ENCODE results near the gene TAX1BP3.

DNA sequence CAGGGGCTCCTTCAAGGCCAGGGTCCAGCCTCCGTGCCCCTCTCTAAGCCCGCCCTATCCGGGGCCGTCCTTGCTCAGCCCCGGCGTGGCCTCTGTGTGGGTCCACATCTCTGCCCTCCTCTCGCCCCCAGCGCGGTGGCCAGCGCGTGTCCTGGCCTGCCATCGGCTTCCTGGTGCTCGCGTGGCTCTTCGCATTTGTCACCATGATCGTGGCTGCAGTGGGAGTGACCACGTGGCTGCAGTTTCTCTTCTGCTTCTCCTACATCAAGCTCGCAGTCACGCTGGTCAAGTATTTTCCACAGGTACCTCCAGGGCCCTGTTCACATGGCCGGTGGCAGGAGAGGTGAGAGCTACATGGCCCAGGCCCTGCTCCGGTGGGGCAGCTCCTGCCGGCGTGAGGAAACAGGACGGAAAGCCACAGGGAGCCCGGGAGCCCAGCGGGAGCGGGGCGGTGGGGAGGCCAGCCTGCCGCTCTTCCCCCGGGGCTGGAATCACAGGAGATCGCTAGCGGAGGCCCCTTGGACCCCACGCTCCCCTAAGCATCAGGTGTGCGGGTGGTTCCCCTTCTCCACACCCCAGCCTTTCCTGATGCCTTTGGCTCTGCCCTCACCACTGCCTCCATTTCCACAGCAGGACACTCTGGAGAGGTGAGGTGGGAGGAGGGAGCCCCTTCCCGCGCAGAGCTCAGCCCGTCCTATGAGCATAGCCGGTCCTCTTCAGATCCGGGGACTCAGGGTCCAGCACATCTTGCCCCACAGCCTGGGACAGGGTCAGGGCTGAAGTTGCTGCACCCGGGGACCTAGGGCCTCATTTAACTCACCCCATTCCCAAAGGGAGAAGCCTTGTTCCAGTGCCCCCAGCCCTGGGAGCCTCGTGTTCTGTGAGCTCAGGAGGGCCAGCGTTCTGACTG, 10.2 kb downstream of the TAX1BP3 start:
- TF ChIP-seq EZH2phosphoT487 (IDR thresholded peaks at IDR 0.05; ENCODE audit: borderline replicate concordance, low read depth, low read length): no peak
- TF ChIP-seq, protein P1, sequence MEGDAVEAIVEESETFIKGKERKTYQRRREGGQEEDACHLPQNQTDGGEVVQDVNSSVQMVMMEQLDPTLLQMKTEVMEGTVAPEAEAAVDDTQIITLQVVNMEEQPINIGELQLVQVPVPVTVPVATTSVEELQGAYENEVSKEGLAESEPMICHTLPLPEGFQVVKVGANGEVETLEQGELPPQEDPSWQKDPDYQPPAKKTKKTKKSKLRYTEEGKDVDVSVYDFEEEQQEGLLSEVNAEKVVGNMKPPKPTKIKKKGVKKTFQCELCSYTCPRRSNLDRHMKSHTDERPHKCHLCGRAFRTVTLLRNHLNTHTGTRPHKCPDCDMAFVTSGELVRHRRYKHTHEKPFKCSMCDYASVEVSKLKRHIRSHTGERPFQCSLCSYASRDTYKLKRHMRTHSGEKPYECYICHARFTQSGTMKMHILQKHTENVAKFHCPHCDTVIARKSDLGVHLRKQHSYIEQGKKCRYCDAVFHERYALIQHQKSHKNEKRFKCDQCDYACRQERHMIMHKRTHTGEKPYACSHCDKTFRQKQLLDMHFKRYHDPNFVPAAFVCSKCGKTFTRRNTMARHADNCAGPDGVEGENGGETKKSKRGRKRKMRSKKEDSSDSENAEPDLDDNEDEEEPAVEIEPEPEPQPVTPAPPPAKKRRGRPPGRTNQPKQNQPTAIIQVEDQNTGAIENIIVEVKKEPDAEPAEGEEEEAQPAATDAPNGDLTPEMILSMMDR (conservative IDR thresholded peaks at IDR 0.05; ENCODE audit: low read length): no peak

Measured in OCI-LY7 (cell line).